ENCODE results near the gene CD302.
"Not testable (repeated sequence)": the region's sequence is repeated elsewhere in the genome, so short reads cannot be mapped to it uniquely, and the experiment has no call there.

DNA sequence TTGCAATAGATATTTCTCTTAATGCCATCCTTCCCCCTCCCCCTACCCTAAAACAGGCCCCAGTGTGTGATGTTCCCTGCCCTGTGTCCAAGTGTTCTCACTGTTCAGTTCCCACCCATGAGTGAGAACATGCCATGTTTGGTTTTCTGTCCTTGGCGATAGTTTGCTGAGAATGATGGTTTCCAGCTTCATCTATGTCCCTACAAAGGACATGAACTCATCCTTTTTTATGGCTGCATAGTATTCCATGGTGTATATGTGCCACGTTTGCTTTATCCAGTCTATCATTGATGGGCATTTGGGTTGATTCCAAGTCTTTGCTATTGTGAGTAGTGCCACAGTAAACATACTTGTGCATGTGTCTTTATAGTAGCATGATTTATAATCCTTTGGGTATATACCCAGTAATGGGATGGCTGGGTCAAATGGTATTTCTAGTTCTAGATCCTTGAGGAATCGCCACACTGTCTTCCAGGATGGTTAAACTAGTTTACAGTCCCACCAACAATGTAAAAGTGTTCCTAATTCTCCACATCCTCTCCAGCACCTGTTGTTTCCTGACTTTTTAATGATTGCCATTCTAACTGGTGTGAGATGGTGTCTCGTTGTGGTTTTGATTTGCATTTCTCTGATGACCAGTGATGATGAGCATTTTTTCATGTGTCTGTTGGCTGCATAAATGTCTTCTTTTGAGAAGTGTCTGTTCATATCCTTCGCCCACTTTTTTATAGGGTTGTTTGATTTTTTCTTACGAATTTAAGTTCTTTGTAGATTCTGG, 73.0 kb downstream of the CD302 start:
- not testable (repeated sequence) for TF ChIP-seq RFX5 (IDR thresholded peaks at IDR 0.05; ENCODE audit: low read depth, low read length); POLR2A (IDR thresholded peaks at IDR 0.05; ENCODE audit: low read depth, low read length); SMC3 (IDR thresholded peaks at IDR 0.05; ENCODE audit: low read depth, low read length); CHD1 (IDR thresholded peaks at IDR 0.05; ENCODE audit: low read depth, low read length); RCOR1 (IDR thresholded peaks at IDR 0.05; ENCODE audit: insufficient replicate concordance, low read length); CEBPB (IDR thresholded peaks at IDR 0.05; ENCODE audit: low read depth, low read length); BHLHE40 (IDR thresholded peaks at IDR 0.05; ENCODE audit: low read depth, low read length); MAZ (IDR thresholded peaks at IDR 0.05; ENCODE audit: borderline replicate concordance, low read depth, low read length)
- TF ChIP-seq, protein P1, sequence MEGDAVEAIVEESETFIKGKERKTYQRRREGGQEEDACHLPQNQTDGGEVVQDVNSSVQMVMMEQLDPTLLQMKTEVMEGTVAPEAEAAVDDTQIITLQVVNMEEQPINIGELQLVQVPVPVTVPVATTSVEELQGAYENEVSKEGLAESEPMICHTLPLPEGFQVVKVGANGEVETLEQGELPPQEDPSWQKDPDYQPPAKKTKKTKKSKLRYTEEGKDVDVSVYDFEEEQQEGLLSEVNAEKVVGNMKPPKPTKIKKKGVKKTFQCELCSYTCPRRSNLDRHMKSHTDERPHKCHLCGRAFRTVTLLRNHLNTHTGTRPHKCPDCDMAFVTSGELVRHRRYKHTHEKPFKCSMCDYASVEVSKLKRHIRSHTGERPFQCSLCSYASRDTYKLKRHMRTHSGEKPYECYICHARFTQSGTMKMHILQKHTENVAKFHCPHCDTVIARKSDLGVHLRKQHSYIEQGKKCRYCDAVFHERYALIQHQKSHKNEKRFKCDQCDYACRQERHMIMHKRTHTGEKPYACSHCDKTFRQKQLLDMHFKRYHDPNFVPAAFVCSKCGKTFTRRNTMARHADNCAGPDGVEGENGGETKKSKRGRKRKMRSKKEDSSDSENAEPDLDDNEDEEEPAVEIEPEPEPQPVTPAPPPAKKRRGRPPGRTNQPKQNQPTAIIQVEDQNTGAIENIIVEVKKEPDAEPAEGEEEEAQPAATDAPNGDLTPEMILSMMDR (conservative IDR thresholded peaks at IDR 0.05; ENCODE audit: low read depth, low read length), result not testable (repeated sequence)
- TF ChIP-seq, protein P2, sequence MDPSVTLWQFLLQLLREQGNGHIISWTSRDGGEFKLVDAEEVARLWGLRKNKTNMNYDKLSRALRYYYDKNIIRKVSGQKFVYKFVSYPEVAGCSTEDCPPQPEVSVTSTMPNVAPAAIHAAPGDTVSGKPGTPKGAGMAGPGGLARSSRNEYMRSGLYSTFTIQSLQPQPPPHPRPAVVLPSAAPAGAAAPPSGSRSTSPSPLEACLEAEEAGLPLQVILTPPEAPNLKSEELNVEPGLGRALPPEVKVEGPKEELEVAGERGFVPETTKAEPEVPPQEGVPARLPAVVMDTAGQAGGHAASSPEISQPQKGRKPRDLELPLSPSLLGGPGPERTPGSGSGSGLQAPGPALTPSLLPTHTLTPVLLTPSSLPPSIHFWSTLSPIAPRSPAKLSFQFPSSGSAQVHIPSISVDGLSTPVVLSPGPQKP (IDR thresholded peaks at IDR 0.05; ENCODE audit: borderline replicate concordance, low read depth, low read length), result not testable (repeated sequence)
- TF ChIP-seq, protein P3, sequence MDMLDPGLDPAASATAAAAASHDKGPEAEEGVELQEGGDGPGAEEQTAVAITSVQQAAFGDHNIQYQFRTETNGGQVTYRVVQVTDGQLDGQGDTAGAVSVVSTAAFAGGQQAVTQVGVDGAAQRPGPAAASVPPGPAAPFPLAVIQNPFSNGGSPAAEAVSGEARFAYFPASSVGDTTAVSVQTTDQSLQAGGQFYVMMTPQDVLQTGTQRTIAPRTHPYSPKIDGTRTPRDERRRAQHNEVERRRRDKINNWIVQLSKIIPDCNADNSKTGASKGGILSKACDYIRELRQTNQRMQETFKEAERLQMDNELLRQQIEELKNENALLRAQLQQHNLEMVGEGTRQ (IDR thresholded peaks at IDR 0.05; ENCODE audit: low read depth, low read length), result not testable (repeated sequence)
